PC-9 (cell line): ENCODE data around the gene CEACAM20.

Experiments
- EZH2 ChIP-seq: fragments of 200-600 bp; sonication (generic); IDR thresholded peaks from 2 replicates; pipeline ENCODE4 v1.8.0; 2017; ENCODE audit warnings: antibody characterized with exemption, low read depth
- TF ChIP-seq, protein P1 (sequence below): fragments of 200-600 bp; sonication (generic); conservative IDR thresholded peaks from 2 replicates; pipeline ENCODE4 v1.6.1; 2017; ENCODE audit warnings: mixed run types, antibody characterized with exemption, mild to moderate bottlenecking, moderate library complexity

DNA sequence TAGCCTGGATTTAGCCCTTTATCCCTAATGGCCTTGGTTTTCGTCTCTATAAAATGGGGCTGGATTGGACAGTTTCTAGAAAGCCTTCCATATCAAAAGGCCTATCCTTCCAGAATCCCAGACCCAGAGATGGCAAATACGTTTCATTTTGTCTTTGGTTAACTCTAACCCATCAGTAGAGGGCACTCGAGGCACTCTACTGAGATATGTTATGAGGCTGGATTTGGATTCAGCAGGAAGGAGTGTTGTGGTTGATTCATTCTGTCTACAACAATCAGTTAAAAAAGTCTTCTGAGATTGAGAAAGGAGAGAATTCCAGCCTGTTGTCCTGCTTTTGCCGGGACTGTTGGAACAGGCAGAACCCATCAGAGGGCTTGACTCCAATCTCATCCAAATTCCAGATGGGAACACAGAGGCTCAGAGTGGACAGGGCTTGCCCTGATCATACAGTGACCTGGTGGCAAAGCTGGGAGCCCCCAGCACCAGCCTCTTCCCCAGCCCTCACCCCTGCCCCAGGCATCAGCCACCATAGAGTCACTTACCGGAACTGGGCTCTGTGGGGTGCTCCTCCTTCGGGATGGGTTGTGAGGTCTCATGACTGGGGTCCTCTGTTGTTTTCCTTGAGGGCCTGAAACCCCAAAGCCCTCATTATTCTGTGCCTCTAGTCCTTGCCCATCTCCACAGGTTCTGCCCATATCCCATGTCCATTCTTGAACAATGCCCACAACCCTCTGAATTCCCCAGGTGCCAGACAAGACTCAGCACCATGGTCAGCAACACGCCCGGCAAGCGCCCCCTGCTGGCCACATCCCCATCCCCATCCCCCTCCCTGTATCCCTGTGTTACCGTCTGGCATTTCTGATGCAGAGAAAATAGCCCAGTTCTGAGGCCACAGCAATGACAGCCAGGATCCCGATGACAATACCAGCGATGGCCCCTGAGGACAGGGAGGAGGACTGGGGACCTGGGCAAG is 16.9 kb downstream of the CEACAM20 start:
- TF ChIP-seq, protein P1, sequence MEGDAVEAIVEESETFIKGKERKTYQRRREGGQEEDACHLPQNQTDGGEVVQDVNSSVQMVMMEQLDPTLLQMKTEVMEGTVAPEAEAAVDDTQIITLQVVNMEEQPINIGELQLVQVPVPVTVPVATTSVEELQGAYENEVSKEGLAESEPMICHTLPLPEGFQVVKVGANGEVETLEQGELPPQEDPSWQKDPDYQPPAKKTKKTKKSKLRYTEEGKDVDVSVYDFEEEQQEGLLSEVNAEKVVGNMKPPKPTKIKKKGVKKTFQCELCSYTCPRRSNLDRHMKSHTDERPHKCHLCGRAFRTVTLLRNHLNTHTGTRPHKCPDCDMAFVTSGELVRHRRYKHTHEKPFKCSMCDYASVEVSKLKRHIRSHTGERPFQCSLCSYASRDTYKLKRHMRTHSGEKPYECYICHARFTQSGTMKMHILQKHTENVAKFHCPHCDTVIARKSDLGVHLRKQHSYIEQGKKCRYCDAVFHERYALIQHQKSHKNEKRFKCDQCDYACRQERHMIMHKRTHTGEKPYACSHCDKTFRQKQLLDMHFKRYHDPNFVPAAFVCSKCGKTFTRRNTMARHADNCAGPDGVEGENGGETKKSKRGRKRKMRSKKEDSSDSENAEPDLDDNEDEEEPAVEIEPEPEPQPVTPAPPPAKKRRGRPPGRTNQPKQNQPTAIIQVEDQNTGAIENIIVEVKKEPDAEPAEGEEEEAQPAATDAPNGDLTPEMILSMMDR: peak; percentile 77
- TF ChIP-seq EZH2: no peak
